SKM-1 treated with dmso at 0.1 percent for 144 hours (cell line): Measurements from ENCODE around the gene ZSCAN10.
A peak's percentile ranks its signal among the peaks of the same experiment; 100 is the strongest.
"Not testable (repeated sequence)": the region's sequence is repeated elsewhere in the genome, so short reads cannot be mapped to it uniquely, and the experiment has no call there.

ENCODE experiments used
- DNase-seq: peaks from one replicate; lab custom pipeline; 2025; ENCODE audit not compliant: unreplicated experiment; lab: John Stamatoyannopoulos, UW

Gene ZSCAN10

DNA sequence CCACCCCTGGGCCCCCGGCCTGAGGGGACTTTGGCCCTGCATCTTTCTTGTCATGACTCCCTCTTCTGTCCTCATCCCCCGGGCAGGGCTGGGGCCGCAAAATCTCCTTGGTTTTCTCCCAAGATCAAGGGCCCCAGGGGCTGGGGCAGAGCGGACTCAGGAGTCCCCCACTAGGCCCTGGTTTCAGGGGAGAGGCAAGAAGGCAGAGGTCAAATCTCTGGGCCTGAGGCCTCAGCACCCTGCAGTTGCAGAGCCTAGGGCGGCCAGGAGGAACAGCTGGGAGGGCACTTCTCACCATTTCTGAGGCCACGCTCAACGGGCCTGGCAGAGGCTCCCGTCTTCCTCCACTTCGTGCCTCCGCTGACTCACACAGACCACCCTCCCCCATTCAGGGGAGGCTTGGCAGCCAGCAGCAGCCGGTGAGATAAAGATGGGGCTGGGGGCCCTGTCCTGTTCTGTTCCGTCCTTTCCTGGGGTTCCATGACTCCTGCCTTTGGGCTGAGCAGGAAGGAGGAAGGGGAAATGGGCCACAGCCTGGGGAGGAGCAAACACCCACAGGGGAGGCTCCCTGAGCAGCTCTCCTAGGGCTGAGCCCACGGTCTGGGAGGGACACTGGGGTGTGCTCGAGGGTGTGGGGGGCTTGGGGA, 12.4 kb downstream of the ZSCAN10 start:
- DNase-seq = peak; percentile 24

GRCh38 chr16:3085868-3086595, 13.1 kb downstream of the ZSCAN10 start:
- DNase-seq = no peak

DNA sequence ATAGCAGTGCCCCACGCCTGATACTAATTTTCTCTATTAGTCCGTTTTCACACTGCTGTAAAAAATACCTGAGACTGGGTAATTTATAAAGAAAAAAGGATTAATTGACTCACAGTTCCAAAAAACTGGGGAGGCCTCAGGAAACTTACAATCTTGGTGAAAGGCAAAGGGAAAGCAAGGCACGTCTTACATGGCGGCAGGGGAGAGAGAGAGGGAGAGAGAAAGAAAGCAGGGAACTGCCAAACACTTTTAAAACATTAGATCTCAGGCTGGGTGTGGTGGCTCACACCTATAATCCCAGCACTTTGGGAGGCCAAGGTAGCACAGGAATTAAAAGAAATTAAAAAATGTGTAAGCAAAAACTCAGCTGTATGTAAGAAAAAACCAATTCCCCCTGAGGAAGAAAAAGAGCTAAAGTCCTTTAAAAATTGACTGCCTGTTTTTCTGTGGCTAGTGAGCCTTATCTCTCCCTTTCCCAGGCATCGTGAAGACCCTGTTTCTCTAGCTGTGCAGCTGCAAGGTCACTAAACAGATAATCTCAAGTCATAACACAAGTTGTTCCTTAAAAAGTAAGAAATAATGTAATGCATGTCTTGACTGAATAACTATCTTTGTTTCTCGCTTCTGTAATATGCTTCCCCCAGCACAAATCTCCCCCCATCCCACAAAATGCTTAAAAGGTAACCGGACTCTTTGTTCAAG, 14.0 kb downstream of the ZSCAN10 start:
- no peak for DNase-seq

- DNase-seq = no peak
Observed at GRCh38 chr16:3084491-3084890, 14.6 kb downstream of the ZSCAN10 start.

GRCh38 chr16:3083408-3083807, 15.7 kb downstream of the ZSCAN10 start:
- DNase-seq = not testable (repeated sequence)

GRCh38 chr16:3081957-3082356, 17.1 kb downstream of the ZSCAN10 start:
- not testable (repeated sequence) for DNase-seq

- no peak for DNase-seq
Observed at GRCh38 chr16:3080024-3080423, 19.1 kb downstream of the ZSCAN10 start.

DNA sequence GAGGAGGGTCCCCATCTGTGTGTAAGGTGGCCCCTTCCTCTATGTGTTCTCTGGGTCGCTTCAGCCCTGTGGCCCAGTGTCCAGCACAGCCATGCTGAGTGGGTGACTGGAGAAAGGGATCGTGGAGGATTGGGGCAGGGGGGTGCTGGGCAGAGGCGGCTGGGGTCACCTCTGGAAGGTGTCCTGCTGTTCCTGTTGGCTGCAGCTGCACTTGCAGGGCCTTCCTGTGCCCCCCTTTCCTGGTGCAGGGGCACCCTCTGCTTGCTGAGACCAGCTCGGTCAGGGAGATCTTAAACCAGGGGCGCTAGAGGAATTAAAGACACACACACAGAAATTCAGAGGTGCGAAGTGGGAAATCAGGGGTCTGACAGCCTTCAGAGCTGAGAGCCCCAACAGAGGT, 22.5 kb downstream of the ZSCAN10 start:
- no peak for DNase-seq

- not testable (repeated sequence) for DNase-seq
Observed at GRCh38 chr16:3075946-3076345, 23.1 kb downstream of the ZSCAN10 start.

DNA sequence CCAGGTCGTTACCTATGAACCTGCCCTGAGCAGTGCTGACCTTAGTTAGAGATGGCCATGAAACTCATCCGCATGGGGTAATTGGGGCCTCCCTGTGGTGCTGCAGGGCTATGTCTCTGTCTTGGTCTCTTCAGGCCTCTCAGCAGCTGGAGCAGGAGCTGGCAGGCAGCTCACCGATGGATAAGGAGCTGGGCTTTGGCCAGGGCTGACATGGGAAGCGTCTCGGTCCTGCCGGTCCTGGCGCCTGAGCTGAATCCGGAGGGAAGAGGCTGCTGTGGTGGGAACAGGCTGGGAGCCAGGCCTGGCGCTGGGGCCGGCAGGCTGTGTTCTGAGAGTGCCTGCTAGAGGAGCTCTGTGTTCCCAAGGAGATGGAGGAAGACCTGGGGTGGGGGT, 23.6 kb downstream of the ZSCAN10 start:
- no peak for DNase-seq

- DNase-seq = peak; percentile 57
Observed at GRCh38 chr16:3074860-3075522, 24.1 kb downstream of the ZSCAN10 start.

DNA sequence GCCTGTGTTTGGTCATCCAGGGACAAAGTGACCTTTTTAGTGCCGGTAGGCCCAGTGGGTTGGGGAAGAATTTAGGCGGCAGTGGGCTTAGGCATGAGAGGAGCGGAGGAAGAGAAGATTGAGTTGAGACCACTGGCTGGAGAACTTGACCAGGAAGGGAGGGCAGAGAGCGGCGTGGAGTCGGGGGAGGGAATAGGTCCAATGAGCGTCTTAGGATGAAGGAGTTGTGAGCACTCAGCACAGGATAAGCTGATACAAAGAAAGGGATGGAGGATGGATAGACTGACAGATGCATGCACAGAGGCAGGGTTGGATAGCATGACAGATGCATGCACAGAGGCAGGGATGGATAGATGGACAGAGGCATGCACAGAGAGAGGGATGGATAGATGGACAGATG, 25.6 kb downstream of the ZSCAN10 start:
- DNase-seq = no peak

DNA sequence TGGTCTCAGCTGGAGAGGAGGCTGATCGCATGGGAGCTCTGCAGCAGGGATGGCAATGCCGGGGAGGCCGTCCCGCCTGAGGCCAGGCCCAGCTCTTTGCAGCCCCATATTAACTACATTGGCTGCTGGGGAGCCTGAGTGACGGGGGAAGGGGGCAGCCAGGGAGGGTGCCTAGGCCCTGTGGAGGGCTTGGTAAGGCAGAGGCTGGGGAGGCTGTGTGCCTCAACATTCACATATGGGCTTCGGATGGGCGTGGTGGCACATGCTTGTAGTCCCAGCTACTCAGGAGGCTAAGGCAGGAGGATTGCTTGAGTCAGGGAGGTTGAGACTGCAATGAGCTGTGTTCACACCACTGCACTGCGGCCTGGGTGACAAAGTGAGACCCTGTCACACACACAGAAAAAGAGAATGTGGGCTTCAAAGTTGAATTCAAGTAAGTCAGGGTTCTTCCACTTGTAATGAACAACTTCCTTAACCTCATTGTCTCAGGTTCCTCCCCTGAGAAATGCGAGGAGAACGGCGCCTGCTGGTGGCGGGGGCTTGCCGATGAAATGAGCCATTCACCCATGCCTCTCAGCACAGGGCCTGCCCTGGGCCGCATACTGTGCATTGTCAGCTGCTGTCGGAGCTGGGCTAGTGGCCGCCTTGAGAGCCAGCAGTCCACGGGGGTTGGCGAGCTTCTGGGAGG, 26.4 kb downstream of the ZSCAN10 start:
- not testable (repeated sequence) for DNase-seq

DNA sequence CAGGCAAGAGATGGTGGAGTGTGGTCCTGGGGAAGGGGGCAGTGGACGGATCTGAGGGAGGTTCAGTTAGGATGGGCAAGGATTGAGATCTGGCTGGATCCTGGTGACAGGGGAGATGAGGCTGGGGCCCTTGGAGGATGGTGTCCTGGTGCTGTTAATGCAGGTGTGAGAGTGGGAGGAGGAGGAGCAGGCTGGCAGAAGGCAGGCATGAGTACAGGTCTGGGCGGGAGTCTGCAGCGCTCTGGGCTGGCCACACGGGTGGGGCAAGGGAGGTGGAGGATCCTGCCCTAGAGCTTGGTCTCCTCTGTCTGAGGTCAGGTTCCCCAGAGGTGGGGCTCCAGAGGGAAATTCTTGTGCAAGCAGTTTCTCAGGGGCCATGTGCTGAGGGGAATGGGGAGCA, 26.9 kb downstream of the ZSCAN10 start:
- not testable (repeated sequence) for DNase-seq

- no peak for DNase-seq
Observed at GRCh38 chr16:3071655-3072054, 27.4 kb downstream of the ZSCAN10 start.

DNA sequence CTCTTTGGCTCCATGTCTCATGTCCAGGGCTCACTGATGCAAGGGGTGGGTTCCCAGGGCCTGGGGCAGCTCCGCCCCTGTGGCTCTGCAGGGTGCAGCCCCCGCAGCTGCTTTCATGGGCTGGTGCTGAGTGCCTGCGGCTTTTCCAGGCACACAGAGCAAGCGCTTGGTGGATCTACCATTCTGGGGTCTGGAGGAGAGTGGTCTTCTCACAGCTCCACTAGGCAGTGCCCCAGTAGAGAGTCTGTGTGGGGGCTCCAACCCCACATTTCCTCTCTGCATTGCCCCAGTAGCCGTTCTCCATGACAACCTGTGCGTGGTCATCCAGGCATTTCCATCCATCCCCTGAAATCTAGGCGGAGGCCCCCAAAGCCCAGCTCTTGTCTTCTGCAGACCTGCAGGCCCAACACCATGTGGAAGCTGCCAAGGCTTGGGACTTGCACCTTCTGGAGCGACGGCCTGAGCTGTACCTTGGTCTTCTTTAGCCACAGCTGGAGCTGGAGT, 28.4 kb downstream of the ZSCAN10 start:
- no peak for DNase-seq

DNA sequence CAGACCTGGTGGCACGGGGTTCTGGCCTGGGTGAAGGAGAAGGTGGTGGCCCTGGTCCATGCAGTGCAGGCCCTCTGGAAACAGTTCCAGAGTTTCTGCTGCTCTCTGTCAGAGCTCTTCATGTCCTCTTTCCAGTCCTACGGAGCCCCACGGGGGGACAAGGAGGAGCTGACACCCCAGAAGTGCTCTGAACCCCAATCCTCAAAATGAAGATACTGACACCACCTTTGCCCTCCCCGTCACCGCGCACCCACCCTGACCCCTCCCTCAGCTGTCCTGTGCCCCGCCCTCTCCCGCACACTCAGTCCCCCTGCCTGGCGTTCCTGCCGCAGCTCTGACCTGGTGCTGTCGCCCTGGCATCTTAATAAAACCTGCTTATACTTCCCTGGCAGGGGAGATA, 29.9 kb downstream of the ZSCAN10 start:
- not testable (repeated sequence) for DNase-seq

GRCh38 chr16:3068487-3068886, 30.6 kb downstream of the ZSCAN10 start:
- DNase-seq = no peak

DNA sequence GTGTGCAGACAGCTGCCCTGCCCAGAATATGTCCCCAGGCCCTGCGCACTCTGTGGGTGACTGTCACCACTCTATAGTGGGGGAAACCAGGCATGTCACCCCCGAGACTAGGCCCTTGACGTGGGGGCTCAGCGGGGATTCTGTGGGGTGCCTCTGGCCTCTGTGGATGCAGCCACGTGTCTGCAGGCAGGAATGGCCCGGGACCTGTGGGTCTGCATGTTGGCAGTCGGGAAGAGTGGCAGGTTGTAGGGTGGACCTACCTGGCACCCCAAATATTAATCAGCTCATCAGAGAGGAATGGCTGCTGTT, 32.7 kb downstream of the ZSCAN10 start:
- no peak for DNase-seq

- DNase-seq = no peak
Observed at GRCh38 chr16:3065742-3066439, 33.2 kb downstream of the ZSCAN10 start.
